A673 (cell line): ENCODE results near the gene METTL24. TPM values are rescaled to one million over a fixed set of nuclear protein-coding genes. Genes with fewer than 3 reads are reported as not detected.

Source experiments
- Bru-seq: library from RNA; stranded (reverse); fragments of 400-500 nt; gene quantifications from one replicate; lab custom pipeline; 2021; lab: Mats Ljungman, UMichigan
- BruChase-seq, 2 experiments: library from RNA; stranded (reverse); fragments of 400-500 nt; gene quantifications; one replicate each; lab custom pipeline; 2021; lab: Mats Ljungman, UMichigan
- BruUV-seq: library from RNA; stranded (reverse); fragments of 400-500 nt; replicated peaks from 2 replicates; lab custom pipeline; 2021; lab: Mats Ljungman, UMichigan
- CTCF ChIA-PET: fragments of 300-600 bp; sonication (Branson Sonifier 250); formaldehyde crosslinking; loops from one replicate; lab custom pipeline; 2022; ENCODE audit warnings: antibody characterized with exemption; lab: Charles Lee
- POLR2A ChIA-PET: fragments of 300-600 bp; sonication (Branson Sonifier 250); formaldehyde crosslinking; loops from one replicate; lab custom pipeline; 2022; ENCODE audit warnings: antibody characterized with exemption; ENCODE audit not compliant: low non-redundant PET; lab: Charles Lee
- DNase-seq: peaks from one replicate; pipeline ENCODE4 v3.0.0-alpha.2; 2015; ENCODE audit warnings: low spot score
- H3K27ac ChIP-seq: fragments of 200-600 bp; sonication (generic); 2 replicates; pipeline ENCODE4 v1.5.1; 2016; ENCODE audit warnings: mixed run types, low read depth, mild to moderate bottlenecking, mixed read lengths, antibody characterized with exemption, low read length; ENCODE audit not compliant: poor library complexity, severe bottlenecking
- H3K27me3 ChIP-seq: fragments of 200-600 bp; sonication (generic); replicated peaks from 2 replicates; pipeline ENCODE4 v1.6.1; 2017; ENCODE audit warnings: mixed run types, low read depth, mild to moderate bottlenecking, mixed read lengths, antibody characterized with exemption, low read length; ENCODE audit not compliant: insufficient read depth, poor library complexity
- H3K36me3 ChIP-seq: fragments of 200-600 bp; sonication (generic); 2 replicates; pipeline ENCODE4 v1.6.1; 2016; ENCODE audit warnings: mixed run types, mild to moderate bottlenecking, mixed read lengths, antibody characterized with exemption, low read length; ENCODE audit not compliant: insufficient read depth, poor library complexity, severe bottlenecking
- H3K4me1 ChIP-seq: fragments of 200-600 bp; sonication (generic); 2 replicates; pipeline ENCODE4 v1.6.1; 2017; ENCODE audit warnings: mixed run types, mild to moderate bottlenecking, mixed read lengths, antibody characterized with exemption, low read length; ENCODE audit not compliant: insufficient read depth, poor library complexity, severe bottlenecking
- H3K4me3 ChIP-seq: fragments of 200-600 bp; sonication (generic); 2 replicates; pipeline ENCODE4 v1.5.1; 2016; ENCODE audit warnings: low read depth, mixed run types, mild to moderate bottlenecking, mixed read lengths, low read length; ENCODE audit not compliant: poor library complexity, severe bottlenecking
- H3K9me3 ChIP-seq: fragments of 200-600 bp; sonication (generic); 2 replicates; pipeline ENCODE4 v1.6.1; 2016; ENCODE audit warnings: mixed run types, low read depth, mild to moderate bottlenecking, mixed read lengths, antibody characterized with exemption, low read length; ENCODE audit not compliant: poor library complexity, severe bottlenecking
- CTCF ChIP-seq: fragments of 300-800, 200-600 bp; sonication (generic); conservative IDR thresholded peaks from 2 replicates; pipeline ENCODE4 v1.5.1; 2017; ENCODE audit warnings: low read depth, mild to moderate bottlenecking, antibody characterized with exemption, low read length, moderate library complexity, mixed read lengths
- EZH2 ChIP-seq: fragments of 200-600 bp; sonication (generic); IDR thresholded peaks from 2 replicates; pipeline ENCODE4 v1.6.1; 2017; ENCODE audit warnings: borderline replicate concordance, low read depth, mild to moderate bottlenecking, mixed read lengths, antibody characterized with exemption, low read length; ENCODE audit not compliant: poor library complexity, severe bottlenecking
- intact Hi-C: fragments of 100-400 bp; cut with micrococcal nuclease; formaldehyde crosslinking; loops from one replicate; pipeline ENCODE4 v1.10.0; 2022; ENCODE audit not compliant: unreplicated experiment
- long read RNA-seq: library from polyadenylated mRNA; stranded (forward); transcript quantifications from one replicate; pipeline ENCODE4 v2.0.0, GENCODE V29; 2022
- total RNA-seq: library from RNA; stranded (reverse); gene quantifications from 2 replicates; pipeline ENCODE4 v1.2.3, GENCODE V29; 2021

The METTL24 gene
- 6.4 and 9.0 TPM in 2 replicates for total RNA-seq
- percentile 69 among the genes with signal in this experiment for Bru-seq, nascent RNA
- percentile 55 among the genes with signal in this experiment for BruChase-seq, experiment 1, labeled RNA remaining after a 2-hour chase
- percentile 47 among the genes with signal in this experiment for BruChase-seq, experiment 2, labeled RNA remaining after a 6-hour chase
- long read RNA-seq, transcript METTL24-201 (5 exons, 1,119 nt): major isoform, 9 of 32 reads
- long read RNA-seq, partial matches to known transcripts: 2 of 32 reads
- long read RNA-seq, other reads (novel, unspliced or antisense): 21 of 32 reads

- TF ChIP-seq CTCF (no peak), EZH2 (no peak)
- Histone ChIP-seq H3K27me3 (no peaks in the 10 kb centered on the region), H3K9me3 (no peaks in the 10 kb centered on the region), H3K36me3 (no peaks in the 10 kb centered on the region), H3K27ac (peak within 1 kb of the TSS; percentile 76), H3K4me1 (peaks cover 50% of the 10 kb centered on the region), H3K4me3 (peak within 1 kb of the TSS; percentile 51)
- ChIA-PET CTCF (no interaction called here), POLR2A (no interaction called here)
- peak; percentile 49 for DNase-seq
- no TSS peak for BruUV-seq
- intact Hi-C loops: loop anchor here (1.0 to 10.0 kb wide), 2 partner anchors 62 to 173 kb away; partner anchors contain the start of gene CDC40
These were observed at the start of gene METTL24 for GRCh38 chr6:110357664-110358552. Gene METTL24, minus strand, starts transcription at chr6:110358349. Its CDS starts 77 bp downstream, at chr6:110358272.

GRCh38 chr6:110404607-110405006 is 46.5 kb upstream of the METTL24 start:
- Histone ChIP-seq H3K4me3 (no peak overlapping the region), H3K4me1 (no peaks in the 10 kb centered on the region), H3K36me3 (no peaks in the 10 kb centered on the region), H3K27ac (no peak overlapping the region), H3K9me3 (no peaks in the 10 kb centered on the region), H3K27me3 (no peaks in the 10 kb centered on the region)
- POLR2A ChIA-PET: interaction anchor here (1.0 kb wide), 1 partner anchor 13 kb away, joined by 4 read pairs; no protein-coding TSS in a partner anchor
- TF ChIP-seq CTCF (no peak), EZH2 (no peak)
- no peak for DNase-seq
- CTCF ChIA-PET: no interaction called here
- no TSS peak for BruUV-seq
- intact Hi-C loops: no loop called here

- Histone ChIP-seq H3K36me3 (no peaks in the 10 kb centered on the region), H3K27me3 (no peaks in the 10 kb centered on the region), H3K27ac (peak overlapping the region; percentile 49), H3K4me3 (no peak overlapping the region), H3K4me1 (peaks cover 10% of the 10 kb centered on the region), H3K9me3 (no peaks in the 10 kb centered on the region)
- CTCF ChIA-PET: no interaction called here
- POLR2A ChIA-PET: no interaction called here
- DNase-seq: no peak
- TF ChIP-seq CTCF: no peak
- TF ChIP-seq EZH2: no peak
- intact Hi-C loops: no loop called here
- BruUV-seq: no TSS peak
These were observed 43.5 kb upstream of the METTL24 start for GRCh38 chr6:110401585-110402176.
